Keratinocyte (primary cell): ENCODE data around the gene ZHX3. TPM values are rescaled to one million over a fixed set of nuclear protein-coding genes. Genes with fewer than 3 reads are reported as not detected.

Experiments
- DNase-seq: peaks from one replicate; pipeline ENCODE4 v3.0.0-alpha.2; 2011; ENCODE audit warnings: low read depth, missing footprints, low spot score
- FAIRE-seq: peaks from 2 replicates; lab custom pipeline; 2011; peaks lifted over from hg19 to GRCh38; lab: Jason Lieb, UNC
- H2AFZ ChIP-seq: 2 replicates; pipeline ENCODE4 v1.6.0; 2012; ENCODE audit warnings: low read length, control low read depth, inconsistent platforms; ENCODE audit not compliant: control insufficient read depth
- H3K27ac ChIP-seq: 2 replicates; pipeline ENCODE4 v1.5.1; 2011; ENCODE audit warnings: low read length; ENCODE audit not compliant: control insufficient read depth, insufficient read depth
- H3K27me3 ChIP-seq: 3 replicates; pipeline ENCODE4 v1.6.0; 2011; ENCODE audit warnings: low read length; ENCODE audit not compliant: control insufficient read depth, insufficient read depth; ENCODE audit errors: extremely low read depth
- H3K36me3 ChIP-seq, 2 experiments: 2 replicates in 1 of 2; 3 replicates in 1 of 2; pipeline ENCODE4 v1.5.1; 2011; ENCODE audit warnings: low read length in 2 of 2, mild to moderate bottlenecking in 1 of 2; ENCODE audit not compliant: control insufficient read depth in 2 of 2, insufficient read depth in 2 of 2; ENCODE audit errors: extremely low read depth in 1 of 2
- H3K4me1 ChIP-seq: 3 replicates; pipeline ENCODE4 v1.5.1; 2011; ENCODE audit warnings: low read length; ENCODE audit not compliant: control insufficient read depth, insufficient read depth; ENCODE audit errors: extremely low read depth
- H3K4me2 ChIP-seq: 3 replicates; pipeline ENCODE4 v1.6.0; 2011; ENCODE audit warnings: low read depth, low read length; ENCODE audit not compliant: control insufficient read depth, insufficient read depth; ENCODE audit errors: extremely low read depth
- H3K4me3 ChIP-seq, 3 experiments: fragments of 200-600 bp in 1 of 3; sonication (generic) in 1 of 3; 2 replicates in 2 of 3; 3 replicates in 1 of 3; pipeline ENCODE4 v1.5.1; 2011 to 2016; ENCODE audit warnings: low read length in 3 of 3, mild to moderate bottlenecking in 3 of 3, control low read depth in 2 of 3, inconsistent platforms in 1 of 3, low read depth in 1 of 3, mixed read lengths in 1 of 3, mixed run types in 1 of 3, moderate library complexity in 1 of 3; ENCODE audit not compliant: control insufficient read depth in 2 of 3, insufficient read depth in 2 of 3; ENCODE audit errors: extremely low read depth in 1 of 3
- H3K79me2 ChIP-seq: 2 replicates; pipeline ENCODE4 v1.6.0; 2012; ENCODE audit warnings: low read length; ENCODE audit not compliant: control insufficient read depth, insufficient read depth
- H3K9ac ChIP-seq: 3 replicates; pipeline ENCODE4 v1.6.0; 2011; ENCODE audit warnings: low read length; ENCODE audit not compliant: control insufficient read depth, insufficient read depth; ENCODE audit errors: extremely low read depth
- H3K9me1 ChIP-seq: 3 replicates; pipeline ENCODE4 v1.6.0; 2011; ENCODE audit warnings: low read length; ENCODE audit not compliant: control insufficient read depth, insufficient read depth; ENCODE audit errors: extremely low read depth
- H3K9me3 ChIP-seq: 2 replicates; pipeline ENCODE4 v1.5.1; 2012; ENCODE audit warnings: low read depth, low read length; ENCODE audit not compliant: control insufficient read depth
- H4K20me1 ChIP-seq: 3 replicates; pipeline ENCODE4 v1.6.0; 2011; ENCODE audit warnings: low read length; ENCODE audit not compliant: control insufficient read depth, insufficient read depth; ENCODE audit errors: extremely low read depth
- EZH2 ChIP-seq: IDR thresholded peaks from one replicate; pipeline ENCODE4 v1.6.1; 2012; ENCODE audit warnings: inconsistent platforms, mild to moderate bottlenecking, low read length, moderate library complexity
- dilution Hi-C: fragments of 300-500 bp; cut with MboI; formaldehyde crosslinking; loops from one replicate; pipeline ENCODE4 v1.7.0; 2020; ENCODE audit warnings: low sequenced_read_pairs; ENCODE audit not compliant: extremely low pct_ligation_motif_present
- polyA plus RNA-seq, 5 experiments: library from polyadenylated mRNA; depleted of rRNA in 3 of 5; stranded (reverse) in 3 of 5; stranded (forward) in 1 of 5; unstranded in 1 of 5; fragments of >200 nt; gene quantifications; 1 replicate in 1 of 5; 2 replicates in 3 of 5; 3 replicates in 1 of 5; pipeline versions ENCODE4 v1.2.1 to v1.2.3, GENCODE V29; 2011 to 2012; ENCODE audit warnings: missing spikeins in 2 of 5, low read depth in 1 of 5, low replicate concordance in 1 of 5
- TF ChIP-seq, protein P1 (sequence below), 3 experiments: IDR thresholded peaks in 1 of 3; conservative IDR thresholded peaks in 1 of 3; optimal IDR thresholded peaks in 1 of 3; 2 replicates in 2 of 3; 3 replicates in 1 of 3; pipeline versions ENCODE3 to v1.5.1; 2011; ENCODE audit warnings: low read length in 3 of 3, mild to moderate bottlenecking in 3 of 3, moderate library complexity in 2 of 3, control low read depth in 1 of 3, inconsistent platforms in 1 of 3; ENCODE audit not compliant: insufficient read depth in 2 of 3; ENCODE audit errors: extremely low read depth in 1 of 3

The ZHX3 gene
- polyA plus RNA-seq, 1 donor (not counting 4 experiments of a cell fraction or from before 2014, with no cell fraction given): 16.5 TPM

- no peak overlapping the region for H3K4me3 ChIP-seq
- H3K27ac ChIP-seq: no peak overlapping the region
- H4K20me1 ChIP-seq: no peaks in the 10 kb centered on the region
- no peaks in the 10 kb centered on the region for H3K9me3 ChIP-seq
- H3K27me3 ChIP-seq: no peaks in the 10 kb centered on the region
- FAIRE-seq: no peak
- H3K36me3 ChIP-seq: no peaks in the 10 kb centered on the region
- peaks cover 16% of the 10 kb centered on the region for H3K79me2 ChIP-seq
- TF ChIP-seq EZH2: no peak
- TF ChIP-seq, protein P1, sequence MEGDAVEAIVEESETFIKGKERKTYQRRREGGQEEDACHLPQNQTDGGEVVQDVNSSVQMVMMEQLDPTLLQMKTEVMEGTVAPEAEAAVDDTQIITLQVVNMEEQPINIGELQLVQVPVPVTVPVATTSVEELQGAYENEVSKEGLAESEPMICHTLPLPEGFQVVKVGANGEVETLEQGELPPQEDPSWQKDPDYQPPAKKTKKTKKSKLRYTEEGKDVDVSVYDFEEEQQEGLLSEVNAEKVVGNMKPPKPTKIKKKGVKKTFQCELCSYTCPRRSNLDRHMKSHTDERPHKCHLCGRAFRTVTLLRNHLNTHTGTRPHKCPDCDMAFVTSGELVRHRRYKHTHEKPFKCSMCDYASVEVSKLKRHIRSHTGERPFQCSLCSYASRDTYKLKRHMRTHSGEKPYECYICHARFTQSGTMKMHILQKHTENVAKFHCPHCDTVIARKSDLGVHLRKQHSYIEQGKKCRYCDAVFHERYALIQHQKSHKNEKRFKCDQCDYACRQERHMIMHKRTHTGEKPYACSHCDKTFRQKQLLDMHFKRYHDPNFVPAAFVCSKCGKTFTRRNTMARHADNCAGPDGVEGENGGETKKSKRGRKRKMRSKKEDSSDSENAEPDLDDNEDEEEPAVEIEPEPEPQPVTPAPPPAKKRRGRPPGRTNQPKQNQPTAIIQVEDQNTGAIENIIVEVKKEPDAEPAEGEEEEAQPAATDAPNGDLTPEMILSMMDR (optimal IDR thresholded peaks at IDR 0.05 in 1 of 3, IDR thresholded peaks at IDR 0.05 in 1 of 3, conservative IDR thresholded peaks at IDR 0.05 in 1 of 3; ENCODE audit: extremely low read depth in 1 of 3, insufficient read depth in 2 of 3, low read length in 3 of 3): no peak
- H3K4me1 ChIP-seq: peaks cover 2% of the 10 kb centered on the region
- H2AFZ ChIP-seq: no peak overlapping the region
- H3K4me2 ChIP-seq: no peak overlapping the region
- H3K9me1 ChIP-seq: peaks cover 2% of the 10 kb centered on the region
- dilution Hi-C loops: no loop called here
- no peak overlapping the region for H3K9ac ChIP-seq
- no peak for DNase-seq
These were observed 24.1 kb downstream of the ZHX3 start for GRCh38 chr20:41293269-41294037.

- no peak for DNase-seq
- dilution Hi-C loops: no loop called here
- H2AFZ ChIP-seq: no peak overlapping the region
- no peak overlapping the region for H3K27ac ChIP-seq
- H3K36me3 ChIP-seq: no peaks in the 10 kb centered on the region
- no peaks in the 10 kb centered on the region for H3K27me3 ChIP-seq
- no peak overlapping the region for H3K4me2 ChIP-seq
- H3K9ac ChIP-seq: no peak overlapping the region
- no peak for FAIRE-seq
- H3K4me3 ChIP-seq: no peak overlapping the region
- peaks cover 3% of the 10 kb centered on the region for H3K9me3 ChIP-seq
- H3K4me1 ChIP-seq: peaks cover 5% of the 10 kb centered on the region
- TF ChIP-seq, protein P1 (optimal IDR thresholded peaks at IDR 0.05 in 1 of 3, IDR thresholded peaks at IDR 0.05 in 1 of 3, conservative IDR thresholded peaks at IDR 0.05 in 1 of 3; ENCODE audit: extremely low read depth in 1 of 3, insufficient read depth in 2 of 3, low read length in 3 of 3): no peak
- no peak for TF ChIP-seq EZH2
- H3K79me2 ChIP-seq: peaks cover 9% of the 10 kb centered on the region
- H3K9me1 ChIP-seq: peaks cover 2% of the 10 kb centered on the region
- no peaks in the 10 kb centered on the region for H4K20me1 ChIP-seq
These were observed 26.6 kb downstream of the ZHX3 start for GRCh38 chr20:41290804-41291389.
